SKM-1 treated with dmso at 0.1 percent for 144 hours (cell line): Measurements from ENCODE around the gene JAG2.
A peak's percentile ranks its signal among the peaks of the same experiment; 100 is the strongest.
"Not testable (repeated sequence)": the region's sequence is repeated elsewhere in the genome, so short reads cannot be mapped to it uniquely, and the experiment has no call there.

Source experiments
- DNase-seq: peaks from one replicate; lab custom pipeline; 2025; ENCODE audit not compliant: unreplicated experiment; lab: John Stamatoyannopoulos, UW

JAG2 gene

DNA sequence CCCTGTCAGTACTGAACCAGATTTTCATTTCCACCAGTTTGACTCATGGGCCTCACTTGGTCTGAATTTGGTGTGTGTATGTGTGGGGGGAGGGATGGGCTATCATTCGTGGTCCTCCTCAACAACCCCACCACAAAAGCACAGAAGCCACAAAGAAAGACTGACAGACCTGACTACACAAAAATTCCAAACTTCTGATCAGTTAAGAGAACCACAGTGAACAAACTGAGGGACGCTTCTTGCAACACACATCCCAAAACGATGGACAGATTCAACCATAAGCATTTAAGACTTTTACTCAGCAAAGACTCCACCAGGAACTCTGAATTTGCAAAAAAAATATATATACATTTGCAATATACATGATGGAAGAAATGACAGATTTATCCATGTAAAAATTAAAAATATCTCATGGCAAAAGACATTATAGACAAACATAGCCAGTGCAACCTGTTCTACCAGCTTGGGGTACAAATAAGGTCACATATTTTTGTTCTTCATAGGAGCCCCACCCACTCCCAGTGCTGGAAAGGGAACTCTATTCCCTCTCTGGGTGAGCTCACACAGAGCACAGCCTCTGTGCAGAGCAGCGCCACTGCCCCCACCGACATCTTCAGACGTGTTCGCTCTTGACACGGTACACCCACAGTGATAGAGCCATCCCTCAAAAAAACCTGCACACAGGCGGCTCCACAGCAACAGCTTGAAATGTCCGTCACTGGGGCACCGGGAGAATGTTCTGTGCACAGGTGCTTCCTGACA is 49.7 kb downstream of the JAG2 start:
- no peak for DNase-seq

GRCh38 chr14:105117710-105118385 is 50.7 kb downstream of the JAG2 start:
- no peak for DNase-seq

DNA sequence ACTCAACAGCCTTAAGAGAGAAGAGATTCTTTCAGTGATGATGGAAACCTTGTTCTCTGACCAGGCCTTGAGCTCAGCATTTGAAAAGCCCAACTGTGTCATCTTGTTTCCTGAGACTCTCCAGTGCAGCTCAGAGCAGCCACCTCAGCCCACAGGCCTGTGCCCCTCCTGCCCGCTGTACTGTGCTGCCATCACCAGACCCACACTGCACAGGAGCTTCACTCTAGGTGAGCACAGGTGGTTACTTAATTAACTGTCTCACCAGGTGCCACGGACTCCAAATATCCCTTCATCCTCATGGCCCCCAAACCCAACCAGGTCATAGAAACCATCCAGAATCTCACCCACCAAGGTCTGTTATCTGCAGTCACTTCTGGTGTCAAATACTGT is 51.3 kb downstream of the JAG2 start:
- no peak for DNase-seq

- no peak for DNase-seq
Observed at GRCh38 chr14:105116451-105117256, 51.9 kb downstream of the JAG2 start.

DNA sequence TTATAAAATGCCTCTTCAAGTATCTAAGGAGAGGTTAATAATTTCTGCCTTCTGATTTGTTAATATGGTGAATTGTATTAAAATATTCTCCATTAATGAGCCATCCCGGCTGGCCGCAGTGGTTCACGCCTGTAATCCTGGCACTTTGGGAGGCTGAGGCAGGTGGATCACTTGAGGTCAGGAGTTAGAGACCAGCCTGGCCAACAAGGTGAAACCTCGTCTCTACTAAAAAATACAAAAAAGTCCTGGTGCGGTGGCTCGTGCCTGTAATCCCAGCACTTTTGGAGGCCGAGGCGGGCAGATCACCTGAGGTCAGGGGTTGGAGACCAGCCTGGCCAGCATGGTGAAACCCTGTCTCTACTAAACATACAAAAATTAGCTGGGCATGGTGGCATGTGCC is 59.3 kb downstream of the JAG2 start:
- DNase-seq, result not testable (repeated sequence)

GRCh38 chr14:105108516-105108864 is 60.1 kb downstream of the JAG2 start:
- DNase-seq, result no peak

DNA sequence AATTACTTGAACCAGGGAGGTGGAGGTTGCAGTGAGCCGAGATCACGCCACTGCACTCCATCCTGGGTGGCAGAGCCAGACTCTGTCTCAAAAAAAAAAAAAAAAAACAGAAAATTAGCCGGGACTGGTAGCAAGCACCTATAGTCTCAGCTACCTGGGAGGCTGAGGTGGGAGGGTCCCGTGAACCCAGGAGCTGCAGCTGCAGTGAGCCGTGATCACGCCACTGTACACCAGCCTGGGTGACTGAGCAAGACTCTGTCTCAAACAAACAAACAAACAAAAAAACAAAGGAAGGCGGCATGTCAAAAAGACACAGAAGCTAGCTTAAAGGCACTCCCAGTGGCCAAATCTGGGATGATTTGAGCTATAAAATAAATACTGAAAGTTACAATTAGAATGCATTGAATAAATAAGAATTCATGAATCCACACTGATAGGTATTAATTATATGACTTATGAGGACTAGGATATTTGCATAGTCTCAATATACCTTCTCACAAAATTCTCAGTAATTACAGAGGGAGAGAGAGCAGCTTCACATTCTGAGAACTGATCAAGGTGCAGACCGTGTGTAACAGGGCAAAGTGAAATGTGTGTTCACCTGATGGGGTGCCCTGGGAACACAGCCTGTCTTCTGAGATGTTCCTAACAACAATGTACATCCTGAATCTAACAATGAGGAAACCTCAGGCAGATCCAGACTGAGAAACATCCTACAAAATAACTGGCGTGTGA is 60.6 kb downstream of the JAG2 start:
- no peak for DNase-seq

DNA sequence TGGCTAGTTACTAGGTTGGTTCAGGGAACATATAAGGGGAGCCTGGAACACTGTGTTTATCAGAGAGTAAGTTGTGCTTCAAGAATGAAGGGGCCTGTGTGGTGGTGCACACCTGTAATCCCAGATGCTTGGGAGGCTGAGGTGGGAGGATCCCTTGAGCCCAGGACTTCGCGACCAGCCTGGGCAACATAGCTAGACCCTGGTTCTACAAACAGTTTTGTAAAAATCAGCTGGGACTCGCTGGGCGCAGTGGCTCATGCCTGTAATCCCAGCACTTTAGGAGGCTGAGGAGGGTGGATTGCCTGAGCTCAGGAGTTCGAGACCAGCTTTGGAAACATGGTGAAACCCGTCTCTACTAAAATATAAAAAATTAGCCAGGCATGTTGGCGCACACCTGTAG is 61.2 kb downstream of the JAG2 start:
- no peak for DNase-seq

DNA sequence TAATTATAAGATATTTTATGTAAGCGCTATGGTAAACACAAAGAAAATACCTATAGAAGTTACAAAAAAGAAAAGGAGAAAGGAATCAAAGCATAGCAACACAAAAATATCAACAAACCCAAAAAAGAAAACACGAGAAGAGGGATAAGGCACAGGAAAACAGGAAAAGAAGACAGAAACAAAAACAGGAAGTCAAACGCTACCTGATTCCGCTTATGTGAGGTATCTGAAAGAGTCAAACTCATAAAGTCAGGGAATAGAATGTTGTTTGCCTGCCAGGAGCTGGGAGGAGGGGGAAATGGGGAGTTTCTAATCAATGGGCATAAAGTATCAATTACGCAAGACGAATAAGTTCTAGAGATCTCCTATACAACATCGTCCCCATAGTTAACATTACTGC is 63.4 kb downstream of the JAG2 start:
- no peak for DNase-seq

DNA sequence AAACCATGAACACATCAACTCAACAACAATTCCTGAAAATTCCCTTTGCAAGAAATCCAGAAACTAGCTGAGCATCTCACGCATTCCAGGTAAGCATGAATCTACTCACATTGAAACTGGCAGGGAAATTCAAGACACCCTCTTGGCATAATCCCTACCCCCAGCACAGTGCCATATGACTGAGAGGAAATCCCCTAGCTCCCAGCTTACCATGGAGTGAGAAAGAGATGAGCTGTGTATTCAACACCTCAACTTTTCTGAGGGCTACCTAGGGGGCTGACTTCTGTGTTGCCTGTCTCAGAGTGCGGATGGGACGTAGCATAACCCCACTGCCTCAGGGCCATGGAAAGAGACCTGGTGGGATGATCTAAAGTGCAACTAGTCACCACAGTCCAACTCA is 65.7 kb downstream of the JAG2 start:
- no peak for DNase-seq

- no peak for DNase-seq
Observed at GRCh38 chr14:105102361-105102870, 66.2 kb downstream of the JAG2 start.

GRCh38 chr14:105100910-105101309 is 67.7 kb downstream of the JAG2 start:
- no peak for DNase-seq

GRCh38 chr14:105099778-105100177 is 68.8 kb downstream of the JAG2 start:
- DNase-seq, result no peak

- DNase-seq, result no peak
Observed at GRCh38 chr14:105098316-105098715, 70.3 kb downstream of the JAG2 start.

DNA sequence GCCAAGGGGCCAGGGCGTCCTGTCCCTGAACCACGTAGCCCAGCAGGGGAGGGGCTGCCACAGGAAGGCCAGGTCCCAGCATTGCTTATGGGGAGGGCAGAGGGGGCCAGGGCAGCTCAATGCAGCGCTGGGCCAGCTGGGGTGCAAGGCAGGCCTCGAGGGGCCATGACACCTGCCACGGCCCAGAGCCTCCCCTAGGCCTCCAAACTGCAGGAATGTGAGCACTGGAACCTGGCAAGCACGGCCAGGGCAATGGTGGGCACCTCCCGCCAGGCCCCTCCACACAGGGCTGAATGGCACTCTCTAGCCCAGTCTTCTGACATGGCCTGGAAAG is 70.8 kb downstream of the JAG2 start:
- DNase-seq, result no peak

GRCh38 chr14:105096206-105096875 is 72.2 kb downstream of the JAG2 start:
- DNase-seq, result no peak

GRCh38 chr14:105095236-105095805 is 73.3 kb downstream of the JAG2 start:
- DNase-seq, result no peak

GRCh38 chr14:105094193-105094907 is 74.2 kb downstream of the JAG2 start:
- no peak for DNase-seq

- DNase-seq, result peak; percentile 10
Observed at GRCh38 chr14:105093431-105094192, 75.0 kb downstream of the JAG2 start.
